GM21423 (cell line): ENCODE data around the gene ZNF821.
"Not testable (repeated sequence)": the region's sequence is repeated elsewhere in the genome, so short reads cannot be mapped to it uniquely, and the experiment has no call there.

Experiments used
- ATAC-seq: cut with Tn5 transposase; IDR thresholded peaks from one replicate; pipeline ENCODE4 v1.9.1; 2021; ENCODE audit warnings: mild to moderate bottlenecking, moderate library complexity; ENCODE audit not compliant: unreplicated experiment

Gene ZNF821

GRCh38 chr16:71826533-71827017 lies 57.4 kb downstream of the ZNF821 start:
- ATAC-seq = no peak

GRCh38 chr16:71817155-71817500 lies 66.9 kb downstream of the ZNF821 start:
- ATAC-seq = not testable (repeated sequence)

- no peak for ATAC-seq
These were observed 72.7 kb downstream of the ZNF821 start for GRCh38 chr16:71811261-71811803.

GRCh38 chr16:71810155-71810530 lies 73.8 kb downstream of the ZNF821 start:
- ATAC-seq = not testable (repeated sequence)
